ENCODE data around the gene PUS7L.

DNA sequence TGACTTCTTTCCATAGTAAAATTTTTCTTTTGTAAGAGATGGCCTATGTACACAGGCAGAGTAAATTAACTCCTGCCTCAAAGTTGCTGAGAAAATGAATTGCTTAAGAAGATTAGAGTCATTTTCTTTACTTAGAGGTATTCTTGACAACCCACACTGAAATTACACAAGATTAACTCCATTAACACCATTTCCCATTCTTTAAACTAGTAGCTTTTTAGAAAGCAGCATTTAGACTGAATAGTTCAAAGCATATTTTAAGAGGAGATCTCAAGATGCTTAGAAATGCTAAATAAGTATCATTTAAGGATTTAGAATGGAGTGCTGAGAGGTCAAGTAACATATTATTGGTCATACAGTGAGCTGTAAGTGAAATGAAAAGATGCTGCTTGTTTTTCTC lies 35.5 kb downstream of the PUS7L start:
- TF ChIP-seq, protein P1, sequence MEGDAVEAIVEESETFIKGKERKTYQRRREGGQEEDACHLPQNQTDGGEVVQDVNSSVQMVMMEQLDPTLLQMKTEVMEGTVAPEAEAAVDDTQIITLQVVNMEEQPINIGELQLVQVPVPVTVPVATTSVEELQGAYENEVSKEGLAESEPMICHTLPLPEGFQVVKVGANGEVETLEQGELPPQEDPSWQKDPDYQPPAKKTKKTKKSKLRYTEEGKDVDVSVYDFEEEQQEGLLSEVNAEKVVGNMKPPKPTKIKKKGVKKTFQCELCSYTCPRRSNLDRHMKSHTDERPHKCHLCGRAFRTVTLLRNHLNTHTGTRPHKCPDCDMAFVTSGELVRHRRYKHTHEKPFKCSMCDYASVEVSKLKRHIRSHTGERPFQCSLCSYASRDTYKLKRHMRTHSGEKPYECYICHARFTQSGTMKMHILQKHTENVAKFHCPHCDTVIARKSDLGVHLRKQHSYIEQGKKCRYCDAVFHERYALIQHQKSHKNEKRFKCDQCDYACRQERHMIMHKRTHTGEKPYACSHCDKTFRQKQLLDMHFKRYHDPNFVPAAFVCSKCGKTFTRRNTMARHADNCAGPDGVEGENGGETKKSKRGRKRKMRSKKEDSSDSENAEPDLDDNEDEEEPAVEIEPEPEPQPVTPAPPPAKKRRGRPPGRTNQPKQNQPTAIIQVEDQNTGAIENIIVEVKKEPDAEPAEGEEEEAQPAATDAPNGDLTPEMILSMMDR (conservative IDR thresholded peaks at IDR 0.05; ENCODE audit: low read depth, low read length) = no peak
- TF ChIP-seq EZH2 (IDR thresholded peaks at IDR 0.05; ENCODE audit: borderline replicate concordance, low read depth, low read length, poor library complexity, severe bottlenecking) = no peak
